ENCODE measurements around the gene NMNAT1.

GRCh38 chr1:10025354-10025753, 82.1 kb downstream of the NMNAT1 start:
- no peak for TF ChIP-seq CTCF (IDR thresholded peaks at IDR 0.05; ENCODE audit: borderline replicate concordance, extremely low read depth, low read length, poor library complexity, severe bottlenecking)
- no peak for TF ChIP-seq EZH2 (IDR thresholded peaks at IDR 0.05; ENCODE audit: borderline replicate concordance, low read depth, low read length, severe bottlenecking)

Data from DND-41 (cell line).